ENCODE data around the gene CPA5. TPM values are rescaled to one million over a fixed set of nuclear protein-coding genes. Genes with fewer than 3 reads are reported as not detected.
A peak's percentile ranks its signal among the peaks of the same experiment; 100 is the strongest.

The CPA5 gene
- total and polyA plus RNA-seq, 2 of the 8 experiments (the other 6 are each of a cell fraction or from before 2014, with no cell fraction given): 0.12 TPM; not detected in 1

- Histone ChIP-seq H3K18ac (ENCODE audit: extremely low read depth, low read length) (no peak overlapping the region), H4K8ac (ENCODE audit: extremely low read depth, insufficient read depth, low read length) (no peak overlapping the region; the same call in 1 of the 2 replicates), H3K27me3 (replicated peaks in 1 of 4; ENCODE audit: control insufficient read depth in 3 of 4, extremely low read depth in 1 of 4, insufficient read depth in 3 of 4, low read length in 3 of 4) (no peaks in the 10 kb centered on the region), H3K4me1 (replicated peaks in 1 of 4; ENCODE audit: control insufficient read depth in 3 of 4, insufficient read depth in 4 of 4, low read length in 3 of 4) (peaks cover 0 to 8% (median 6%) of the 10 kb centered on the region in 4 experiments; a peak in 6 of 7 replicates), H3K4me3 (ENCODE audit: extremely low read depth in 1 of 4, insufficient read depth in 2 of 4, low read depth in 3 of 4, low read length in 4 of 4) (no peak overlapping the region), H3K27ac (ENCODE audit: low read depth, low read length) (no peak overlapping the region), H3K23ac (ENCODE audit: insufficient read length) (no peak overlapping the region), H3K36me3 (ENCODE audit: control insufficient read depth in 2 of 4, insufficient read depth in 4 of 4, low read length in 3 of 4) (no peaks in the 10 kb centered on the region), H4K5ac (ENCODE audit: insufficient read length, low read depth, low read length) (no peak overlapping the region), H4K20me1 (replicated peaks in 1 of 2; ENCODE audit: control insufficient read depth in 1 of 2, insufficient read depth in 2 of 2, low read length in 2 of 2) (no peaks in the 10 kb centered on the region), H2AK5ac (ENCODE audit: low read depth, low read length) (0 out of 2 replicates have a peak overlapping the region, but pooled peaks have one; percentile 47), H3K56ac (replicated peaks; ENCODE audit: insufficient read length, low read depth, low read length) (no peak overlapping the region), H2BK12ac (ENCODE audit: low read depth, low read length) (0 out of 2 replicates have a peak overlapping the region, but pooled peaks have one; percentile 4), H3K14ac (ENCODE audit: insufficient read length) (no peak overlapping the region), H2BK5ac (ENCODE audit: low read depth, low read length) (peak overlapping the region; percentile 35; the same call in 1 of the 2 replicates), H3K79me1 (ENCODE audit: low read depth, low read length) (no peaks in the 10 kb centered on the region), H2AFZ (ENCODE audit: low read length) (peak overlapping the region; percentile 13; the same call in 1 of the 2 replicates), H3K9ac (replicated peaks in 1 of 4; ENCODE audit: extremely low read depth in 1 of 4, low read depth in 3 of 4, low read length in 3 of 4) (no peak overlapping the region), H3K79me2 (ENCODE audit: control insufficient read depth in 1 of 2, insufficient read depth in 2 of 2, low read length in 2 of 2) (no peaks in the 10 kb centered on the region), H3K9me3 (ENCODE audit: insufficient read depth in 2 of 2, low read depth in 1 of 2, low read length in 1 of 2) (peaks cover 18% of the 10 kb centered on the region in 2 experiments), H3K23me2 (ENCODE audit: low read depth, low read length) (no peaks in the 10 kb centered on the region), H2BK120ac (replicated peaks; ENCODE audit: low read depth, low read length) (no peak overlapping the region), H2BK20ac (ENCODE audit: low read length) (no peak overlapping the region), H2BK15ac (ENCODE audit: low read length) (0 out of 2 replicates have a peak overlapping the region, but pooled peaks have one; percentile 46), H4K91ac (replicated peaks; ENCODE audit: insufficient read length, low read length) (no peak overlapping the region), H3K4me2 (ENCODE audit: insufficient read depth in 1 of 2, low read depth in 2 of 2, low read length in 2 of 2) (no peak overlapping the region), H3K4ac (replicated peaks; ENCODE audit: insufficient read length, low read depth, low read length) (no peak overlapping the region)
- FAIRE-seq (no peak), DNase-seq (ENCODE audit: low read depth in 1 of 2, low spot score in 2 of 2) (no peak)
- WGBS, 2 experiments (ENCODE audit: extremely low coverage in 1 of 2, insufficient coverage in 1 of 2, insufficient read length in 1 of 2, insufficient replicate concordance in 2 of 2, low coverage in 1 of 2, low lambda C conversion rate in 2 of 2, missing lambda C conversion rate in 1 of 2): 83% methylated on average over 6 of the region's 6 CpGs; no CpG with 5 or more reads in 1 of the 2 experiments
- CTCF ChIA-PET (ENCODE audit: partially characterized antibody): no interaction called here
- POLR2A ChIA-PET (ENCODE audit: partially characterized antibody): no interaction called here
- TF ChIP-seq SP4 (IDR thresholded peaks at IDR 0.05; ENCODE audit: low read length) (no peak), MAFK (IDR thresholded peaks at IDR 0.05; ENCODE audit: low read depth, low read length) (no peak), GABPA (IDR thresholded peaks at IDR 0.05; ENCODE audit: borderline replicate concordance, insufficient read depth, low read length) (no peak), ATF3 (IDR thresholded peaks at IDR 0.05; ENCODE audit: insufficient read depth, low read depth, low read length) (no peak), YY1 (IDR thresholded peaks at IDR 0.05; ENCODE audit: low read depth, low read length) (no peak), TCF12 (IDR thresholded peaks at IDR 0.05; ENCODE audit: low read depth, low read length) (no peak), EP300 (IDR thresholded peaks at IDR 0.05; ENCODE audit: borderline replicate concordance in 1 of 2, low read depth in 2 of 2, low read length in 2 of 2) (no peak), CTCF (IDR thresholded peaks at IDR 0.05; ENCODE audit: control extremely low read depth in 1 of 3, insufficient read depth in 1 of 3, low read depth in 1 of 3, low read length in 3 of 3) (no peak), SUZ12 (IDR thresholded peaks at IDR 0.05; ENCODE audit: low read length) (no peak), CREB1 (IDR thresholded peaks at IDR 0.05) (no peak), EGR1 (IDR thresholded peaks at IDR 0.05; ENCODE audit: borderline replicate concordance, low read depth, low read length) (no peak)
Measured at GRCh38 chr7:130374507-130374906, 29.9 kb downstream of the CPA5 start.

All from H1 (cell line).